NCI-H2029 (cell line): ENCODE data around the gene ST7.

Experiments
- DNase-seq: peaks from one replicate; lab custom pipeline; 2025; lab: John Stamatoyannopoulos, UW

Gene ST7

DNA sequence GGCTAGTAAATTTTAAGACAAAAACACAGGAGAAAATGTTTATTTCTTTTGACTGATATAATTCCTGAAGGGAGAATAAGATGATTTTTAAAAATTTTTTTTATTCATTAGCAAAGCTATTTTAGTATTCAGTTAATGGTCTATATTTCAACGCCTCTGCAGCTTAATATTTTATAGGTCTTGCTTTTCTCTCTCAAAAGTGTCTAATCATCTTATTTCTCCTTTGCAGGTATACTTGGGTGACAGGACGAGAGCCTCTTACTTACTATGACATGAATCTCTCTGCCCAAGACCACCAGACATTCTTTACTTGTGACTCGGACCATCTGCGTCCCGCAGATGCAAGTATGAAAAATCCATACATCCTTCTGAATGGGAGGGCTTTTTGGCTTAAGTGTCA, 177.0 kb downstream of the ST7 start:
- no peak for DNase-seq

DNA sequence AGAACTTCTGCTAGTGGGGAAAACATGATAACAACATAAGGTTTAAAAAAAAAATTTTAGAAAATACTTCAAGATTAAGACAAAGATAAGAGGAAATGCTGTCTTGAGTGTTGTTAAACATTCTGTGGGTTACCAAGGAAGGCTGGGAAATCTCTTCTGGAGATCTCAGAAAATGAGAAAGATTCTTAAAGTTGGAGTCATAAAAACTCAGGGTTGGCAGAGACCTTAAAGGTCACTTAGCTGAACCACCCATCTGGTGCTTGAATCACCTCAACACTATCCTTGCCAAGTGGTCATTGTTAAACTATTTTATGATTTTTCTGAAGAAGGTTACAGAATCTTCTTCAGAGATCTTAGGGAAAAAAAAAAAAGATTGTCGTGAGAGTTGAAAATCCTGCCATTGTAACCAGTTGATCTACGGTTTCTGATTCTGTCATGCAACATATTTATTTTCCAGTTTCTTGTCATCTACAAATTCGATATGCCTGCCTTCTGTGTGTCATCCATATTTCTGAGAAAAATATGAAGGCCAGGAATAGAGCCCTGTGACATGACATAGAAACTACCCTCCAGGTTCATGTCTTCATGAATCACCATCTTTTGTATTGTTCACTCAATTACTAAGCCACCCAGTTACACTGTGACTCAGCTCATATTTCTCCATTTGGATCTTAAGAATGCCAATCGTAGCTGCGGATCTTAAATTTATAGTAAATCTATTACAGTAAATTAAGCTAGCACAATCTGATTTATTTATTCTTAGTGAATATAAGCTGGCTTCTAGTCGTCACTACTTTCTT, 179.2 kb downstream of the ST7 start:
- DNase-seq, result no peak

DNA sequence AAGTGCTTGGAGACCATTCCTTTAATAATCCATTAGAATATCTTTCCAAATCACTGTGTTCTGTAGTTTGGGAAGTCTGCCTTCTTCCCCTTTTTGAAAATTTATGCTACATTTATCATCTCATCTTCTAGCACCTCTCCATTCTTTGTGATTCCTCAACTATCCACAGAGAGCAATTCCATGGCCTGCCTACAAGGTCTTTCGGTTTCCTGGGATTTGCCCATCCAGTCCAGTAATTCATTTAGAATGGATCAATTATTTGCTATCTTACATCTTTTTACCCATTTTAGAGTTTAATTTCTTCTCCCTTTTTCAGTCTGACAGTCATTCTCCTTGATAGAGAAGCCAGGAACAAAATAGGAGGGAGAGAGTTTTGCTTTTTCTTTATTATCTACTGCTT, 179.8 kb downstream of the ST7 start:
- no peak for DNase-seq

DNA sequence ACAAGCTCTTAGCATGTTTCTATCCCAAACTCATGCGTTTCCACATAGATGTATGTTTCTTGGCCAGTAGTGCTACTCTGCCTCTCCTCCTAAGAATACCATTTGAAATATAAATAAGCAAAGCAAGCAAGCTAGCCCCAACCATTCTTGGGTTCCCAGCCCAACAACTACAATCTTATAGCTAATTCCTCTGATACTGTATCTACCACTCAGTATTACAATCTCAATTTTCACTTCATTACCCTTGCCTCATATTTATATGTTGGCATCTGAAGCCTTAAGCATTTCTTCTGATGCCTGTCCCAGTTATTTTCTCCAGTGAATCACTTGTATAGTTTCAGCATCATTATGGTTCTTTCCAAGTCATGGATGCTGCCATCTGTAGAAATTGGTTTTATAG, 181.1 kb downstream of the ST7 start:
- DNase-seq, result no peak

DNA sequence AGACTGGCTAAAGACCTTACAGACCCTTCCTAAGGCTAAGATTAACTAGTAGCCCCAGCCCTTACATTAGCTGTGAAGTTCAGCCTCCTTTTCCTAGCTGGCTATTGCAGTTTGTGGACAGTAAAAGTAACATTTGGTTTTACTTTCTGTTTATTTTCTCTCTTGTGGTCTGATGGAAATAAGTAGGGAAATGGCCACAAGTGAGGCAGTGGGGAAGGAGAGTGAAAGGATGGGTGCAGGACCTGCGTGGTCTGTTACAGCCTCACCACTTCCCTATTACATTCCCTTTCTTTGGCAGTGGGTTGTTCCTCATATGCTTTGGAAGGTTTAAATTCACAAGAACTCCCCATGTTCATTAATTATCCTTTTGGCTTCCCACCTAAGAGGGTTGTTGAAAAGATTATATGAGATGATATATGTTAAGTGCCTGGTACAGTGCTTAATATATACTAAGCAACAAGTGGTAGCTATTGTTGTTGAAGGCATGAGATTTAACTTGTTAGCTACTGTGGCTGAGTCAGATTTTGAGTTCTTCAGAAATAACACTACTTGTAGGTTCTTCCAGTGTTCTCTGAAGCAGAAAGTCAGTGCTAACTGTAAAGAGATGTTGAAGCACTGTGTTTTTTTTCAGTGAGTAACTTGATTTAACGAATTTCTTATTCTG, 181.7 kb downstream of the ST7 start:
- no peak for DNase-seq

DNA sequence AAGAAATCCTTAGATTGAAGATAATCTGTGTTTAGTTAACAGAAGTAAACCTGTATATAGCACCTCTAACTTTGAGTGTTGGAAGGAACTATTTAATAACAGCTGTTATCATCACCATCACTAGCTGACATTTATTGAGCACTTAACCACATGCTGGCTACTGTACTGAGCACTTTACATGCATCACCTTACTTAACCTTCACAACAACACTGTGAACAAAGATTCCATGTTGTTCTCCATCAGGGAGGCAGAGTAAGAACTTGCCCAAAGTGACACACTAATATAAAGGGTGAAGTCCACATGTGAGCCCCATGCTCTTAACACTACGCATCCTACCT, 182.2 kb downstream of the ST7 start:
- no peak for DNase-seq

DNA sequence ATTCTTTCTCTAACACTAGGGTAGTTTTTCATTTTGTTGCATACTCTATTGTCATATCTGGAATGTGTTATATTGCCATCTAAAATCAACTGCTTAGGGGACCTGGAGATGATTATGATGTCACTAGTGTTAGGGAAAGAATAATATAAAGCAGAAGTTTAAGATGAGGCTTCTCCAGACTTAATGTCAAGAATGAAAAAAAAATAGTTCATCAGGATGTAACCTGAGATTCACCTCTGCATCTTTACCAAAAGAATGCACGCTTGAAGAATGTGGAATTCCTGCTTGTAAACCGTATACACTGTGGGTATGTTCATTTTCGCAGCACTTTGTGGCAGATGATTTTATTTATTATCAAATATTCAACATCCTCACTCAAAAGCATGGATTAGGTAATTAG, 184.6 kb downstream of the ST7 start:
- no peak for DNase-seq

DNA sequence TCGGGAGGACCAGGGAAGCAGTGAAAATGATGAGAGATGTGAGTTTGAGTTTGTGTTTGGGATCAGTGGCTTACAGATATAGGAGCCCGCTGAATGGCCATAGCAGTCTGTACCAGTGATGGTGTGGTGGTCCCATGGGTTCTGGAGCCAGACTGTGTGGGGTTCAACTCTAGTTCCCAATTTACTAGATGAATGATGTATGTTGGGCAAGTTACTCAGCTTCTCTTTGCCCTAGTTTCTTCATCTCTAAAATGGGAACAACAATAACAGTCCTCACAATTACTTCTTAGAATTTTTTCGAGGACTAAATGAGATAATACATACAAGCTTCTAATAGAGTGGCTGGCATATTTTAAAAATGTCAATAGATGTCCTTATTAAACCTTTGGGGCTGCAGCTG, 185.2 kb downstream of the ST7 start:
- DNase-seq, result no peak

GRCh38 chr7:117138981-117139380, 185.7 kb downstream of the ST7 start:
- no peak for DNase-seq

DNA sequence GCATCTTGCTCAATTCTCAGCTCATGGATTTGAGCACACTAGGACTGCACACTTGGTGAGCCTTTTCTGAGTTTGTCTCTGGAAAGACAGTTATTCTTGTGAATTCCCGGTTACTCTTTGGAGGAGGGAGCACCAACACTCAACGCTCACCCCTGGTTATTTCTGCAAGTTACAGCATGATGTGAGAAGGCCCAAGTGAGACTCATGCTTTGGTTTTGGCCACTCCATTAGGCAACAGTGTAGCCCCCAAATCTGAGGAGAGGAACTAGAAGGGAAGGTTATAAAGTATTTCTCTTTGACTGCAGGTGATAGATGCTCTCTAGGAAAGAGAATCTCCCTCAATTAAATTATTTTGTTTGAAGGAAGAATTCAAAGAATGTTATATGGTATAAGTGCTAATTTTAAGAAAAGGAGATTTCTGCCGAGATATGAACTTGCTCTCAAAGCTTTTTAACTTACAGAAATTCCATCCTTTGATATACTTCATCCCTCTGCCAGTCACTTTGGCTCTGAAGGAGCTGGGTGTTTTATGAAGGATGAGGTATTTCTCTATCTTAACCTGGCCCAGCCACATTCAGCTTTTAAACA, 186.2 kb downstream of the ST7 start:
- no peak for DNase-seq

DNA sequence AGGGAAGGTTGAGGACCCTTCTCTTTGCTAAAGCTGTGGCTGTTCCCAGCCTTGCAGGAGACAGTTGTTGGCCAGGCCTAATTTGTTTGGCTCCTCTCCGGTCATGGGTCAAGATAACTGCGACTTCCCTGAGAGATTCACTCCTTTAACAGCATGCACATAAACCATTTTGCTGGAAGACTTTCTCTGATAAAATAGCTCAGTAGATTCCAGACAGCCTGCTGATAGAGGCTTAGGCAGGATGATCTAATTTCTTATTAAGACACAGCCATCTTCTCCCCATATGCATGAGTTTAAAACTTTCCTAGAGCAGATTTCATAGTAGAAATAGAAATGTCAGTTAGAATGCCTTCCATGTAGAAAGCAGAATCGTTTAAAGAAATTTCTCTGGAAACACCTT, 187.6 kb downstream of the ST7 start:
- DNase-seq, result no peak

GRCh38 chr7:117143066-117143465, 189.8 kb downstream of the ST7 start:
- DNase-seq, result no peak

DNA sequence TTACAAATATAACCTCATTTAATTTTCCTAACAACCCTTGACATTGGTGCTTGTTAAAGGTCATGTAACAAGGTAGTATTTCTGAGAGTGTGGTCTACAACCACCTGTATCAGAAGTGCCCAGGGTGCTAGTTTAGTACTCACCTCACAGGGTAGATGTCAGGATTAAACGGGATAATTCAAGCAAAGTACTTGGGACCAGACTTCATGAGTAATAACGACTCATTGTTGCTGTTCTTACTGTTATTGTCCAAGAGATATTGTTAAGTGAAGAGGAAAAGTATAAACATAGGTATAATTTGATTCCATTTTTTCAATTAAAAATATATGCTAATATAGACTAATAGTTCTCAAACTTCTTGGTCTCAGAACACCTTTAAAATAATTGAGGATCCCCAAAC, 190.3 kb downstream of the ST7 start:
- DNase-seq, result no peak

DNA sequence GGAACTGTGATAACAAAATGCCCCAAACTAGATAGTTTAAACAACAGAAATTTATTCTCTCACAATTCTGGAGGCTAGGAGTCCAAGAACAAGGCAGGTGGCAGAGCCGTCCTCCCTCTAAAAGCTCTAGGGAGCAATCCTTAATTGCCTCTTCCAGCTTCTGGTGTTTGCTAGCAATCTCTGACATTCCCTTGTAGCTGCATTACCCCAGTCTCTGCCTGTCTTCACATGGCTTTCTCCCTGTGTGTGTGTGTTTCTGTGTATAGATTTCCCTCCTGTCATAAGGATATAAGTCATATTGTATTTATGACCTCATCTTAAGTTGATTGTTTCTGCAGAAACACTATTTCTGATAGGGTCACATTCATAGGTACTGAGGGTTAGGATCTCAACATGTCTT, 192.0 kb downstream of the ST7 start:
- no peak for DNase-seq

GRCh38 chr7:117146059-117146458, 192.8 kb downstream of the ST7 start:
- DNase-seq, result no peak

DNA sequence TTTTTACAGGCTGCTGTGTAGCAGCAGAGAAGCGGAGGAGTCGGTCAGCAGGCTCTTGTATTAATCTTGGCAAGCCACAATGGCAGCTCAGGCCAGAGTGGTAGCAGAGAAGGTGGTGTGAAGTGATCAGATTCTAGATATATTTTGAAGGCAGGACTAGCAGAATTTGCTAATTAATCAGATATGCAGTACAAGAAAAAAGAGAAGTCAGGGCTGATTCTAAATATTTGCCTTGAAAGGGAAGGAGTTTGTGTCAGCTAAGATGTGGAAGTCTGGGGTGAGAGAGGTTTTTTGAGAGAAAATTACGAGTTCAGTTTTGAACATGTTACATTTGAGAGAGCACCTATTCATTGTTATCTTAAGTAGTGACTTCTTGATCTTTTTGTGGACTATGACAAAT, 193.2 kb downstream of the ST7 start:
- no peak for DNase-seq

- no peak for DNase-seq
Observed at GRCh38 chr7:117148971-117149370, 195.7 kb downstream of the ST7 start.

- no peak for DNase-seq
Observed at GRCh38 chr7:117149692-117150091, 196.4 kb downstream of the ST7 start.

- peak; percentile 35 for DNase-seq
Observed at GRCh38 chr7:117152213-117153007, 199.1 kb downstream of the ST7 start.

GRCh38 chr7:117153016-117153545, 199.8 kb downstream of the ST7 start:
- no peak for DNase-seq

GRCh38 chr7:117154721-117155120, 201.4 kb downstream of the ST7 start:
- no peak for DNase-seq

- no peak for DNase-seq
Observed at GRCh38 chr7:117155694-117156093, 202.4 kb downstream of the ST7 start.
